Astrocyte of the cerebellum (primary cell): ENCODE measurements around the gene WNK4.

Source experiments
- DNase-seq: peaks from one replicate; pipeline ENCODE4 v3.0.0-alpha.2; 2011; ENCODE audit warnings: low read depth
- H3K4me3 ChIP-seq: 2 replicates; pipeline ENCODE4 v1.5.1; 2011; ENCODE audit warnings: mild to moderate bottlenecking, low read depth, low read length, moderate library complexity
- in situ Hi-C: cut with HindIII; loops from 2 replicates; pipeline ENCODE4 v1.10.0; 2017; ENCODE audit warnings: low sequenced_read_pairs
- TF ChIP-seq, protein P1 (sequence below): IDR thresholded peaks from 2 replicates; pipeline ENCODE4 v1.5.1; 2012; ENCODE audit warnings: low read length, low read depth, moderate library complexity, mild to moderate bottlenecking; ENCODE audit errors: missing control alignments

The WNK4 gene

DNA sequence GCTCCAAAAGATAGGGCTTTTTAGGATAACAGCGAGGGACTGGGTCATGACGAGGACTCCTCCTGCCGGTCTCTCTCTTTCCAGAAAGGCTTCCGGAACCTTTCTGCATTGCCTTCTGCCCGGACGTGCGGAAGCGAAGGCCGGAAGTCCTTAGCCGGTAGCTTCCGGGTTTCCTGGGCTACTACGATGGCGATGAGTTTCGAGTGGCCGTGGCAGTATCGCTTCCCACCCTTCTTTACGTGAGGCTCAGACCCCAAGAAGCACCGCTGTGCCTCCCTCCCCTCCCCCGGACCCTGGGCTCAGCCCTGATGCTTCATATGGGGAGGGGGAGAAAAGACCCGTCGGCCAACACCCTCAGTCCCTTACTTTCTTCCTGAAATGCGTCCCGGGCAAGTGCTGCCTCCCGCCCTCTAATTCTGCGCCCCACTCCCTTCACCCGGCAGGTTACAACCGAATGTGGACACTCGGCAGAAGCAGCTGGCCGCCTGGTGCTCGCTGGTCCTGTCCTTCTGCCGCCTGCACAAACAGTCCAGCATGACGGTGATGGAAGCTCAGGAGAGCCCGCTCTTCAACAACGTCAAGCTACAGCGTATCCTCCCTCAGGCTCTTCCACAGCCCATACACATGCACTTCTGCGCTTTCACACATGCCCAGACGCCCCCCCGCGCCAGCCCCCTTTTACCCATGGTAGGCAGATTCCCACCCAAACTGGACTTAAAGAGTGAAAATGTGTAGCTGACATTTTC, 6.9 kb upstream of the WNK4 start, which contains the start of gene VPS25:
Gene VPS25, plus strand, starts transcription at position 160 of the 746 bp plus-strand sequence. Its CDS starts 27 bp downstream, at position 187.
- TF ChIP-seq, protein P1, sequence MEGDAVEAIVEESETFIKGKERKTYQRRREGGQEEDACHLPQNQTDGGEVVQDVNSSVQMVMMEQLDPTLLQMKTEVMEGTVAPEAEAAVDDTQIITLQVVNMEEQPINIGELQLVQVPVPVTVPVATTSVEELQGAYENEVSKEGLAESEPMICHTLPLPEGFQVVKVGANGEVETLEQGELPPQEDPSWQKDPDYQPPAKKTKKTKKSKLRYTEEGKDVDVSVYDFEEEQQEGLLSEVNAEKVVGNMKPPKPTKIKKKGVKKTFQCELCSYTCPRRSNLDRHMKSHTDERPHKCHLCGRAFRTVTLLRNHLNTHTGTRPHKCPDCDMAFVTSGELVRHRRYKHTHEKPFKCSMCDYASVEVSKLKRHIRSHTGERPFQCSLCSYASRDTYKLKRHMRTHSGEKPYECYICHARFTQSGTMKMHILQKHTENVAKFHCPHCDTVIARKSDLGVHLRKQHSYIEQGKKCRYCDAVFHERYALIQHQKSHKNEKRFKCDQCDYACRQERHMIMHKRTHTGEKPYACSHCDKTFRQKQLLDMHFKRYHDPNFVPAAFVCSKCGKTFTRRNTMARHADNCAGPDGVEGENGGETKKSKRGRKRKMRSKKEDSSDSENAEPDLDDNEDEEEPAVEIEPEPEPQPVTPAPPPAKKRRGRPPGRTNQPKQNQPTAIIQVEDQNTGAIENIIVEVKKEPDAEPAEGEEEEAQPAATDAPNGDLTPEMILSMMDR = peak; percentile 35
- peak; percentile 43 for DNase-seq
- H3K4me3 ChIP-seq = peak within 1 kb of the TSS; percentile 94
- in situ Hi-C loops = no loop called here

DNA sequence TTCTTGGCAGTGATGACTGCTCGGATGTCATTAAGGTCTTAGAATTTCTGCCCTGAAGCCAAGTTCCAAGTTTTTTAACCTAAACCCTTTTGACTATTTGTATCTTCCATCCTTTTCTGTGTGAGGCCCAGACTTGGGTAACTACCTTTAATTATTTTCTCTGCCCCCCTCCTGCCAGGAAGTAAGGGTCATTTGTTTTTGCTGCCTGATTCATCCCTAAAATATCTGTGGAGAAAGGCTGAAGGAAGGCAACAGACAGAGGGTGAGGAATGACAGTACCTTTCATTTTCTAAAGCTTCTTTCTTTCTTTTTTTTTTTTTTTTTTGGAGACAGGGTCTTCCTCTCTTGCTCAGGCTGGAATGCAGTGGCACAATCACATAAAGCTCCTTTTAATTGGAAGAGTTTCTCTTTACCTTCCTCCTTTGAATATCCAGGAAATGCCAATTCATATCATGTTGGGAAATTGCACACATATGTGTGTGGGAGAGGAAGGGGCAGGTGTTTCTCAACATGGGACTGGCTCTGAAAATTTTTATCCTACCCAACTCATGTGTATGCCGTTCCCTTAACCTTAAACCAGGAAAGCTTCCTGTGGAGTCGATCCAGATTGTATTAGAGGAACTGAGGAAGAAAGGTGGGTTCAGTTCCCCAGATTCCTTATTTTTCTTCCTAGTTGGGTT, 6.2 kb upstream of the WNK4 start:
- in situ Hi-C loops = no loop called here
- TF ChIP-seq, protein P1 = no peak
- H3K4me3 ChIP-seq = peak overlapping the region; percentile 94
- DNase-seq = no peak

DNA sequence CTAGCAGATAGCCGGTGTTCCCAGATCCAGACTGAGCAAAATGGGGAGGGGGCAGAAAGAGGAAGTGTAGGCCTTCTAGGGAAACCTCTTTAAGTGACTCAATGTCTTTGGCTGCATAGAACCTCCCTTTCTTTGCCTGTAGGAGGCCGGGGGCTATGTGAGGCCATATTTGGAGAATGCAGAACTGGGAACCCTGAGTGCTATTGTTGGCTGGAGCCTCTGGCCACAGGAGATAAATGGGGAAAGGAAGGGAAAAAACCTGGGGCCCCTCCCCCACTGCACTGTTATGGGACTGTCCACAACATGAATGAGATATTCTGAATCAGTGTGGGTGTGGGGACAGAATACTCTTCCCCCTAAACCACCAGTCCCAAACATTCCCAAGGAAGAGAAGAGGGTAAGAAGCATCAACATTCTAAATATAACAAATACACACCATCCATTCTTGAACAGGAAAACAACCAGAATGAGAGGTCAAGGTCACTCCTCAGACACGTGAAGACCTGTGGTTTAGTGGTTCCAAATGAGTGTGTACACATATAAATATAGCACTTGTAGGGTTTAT, 4.8 kb upstream of the WNK4 start:
- in situ Hi-C loops = no loop called here
- no peak overlapping the region for H3K4me3 ChIP-seq
- DNase-seq = peak; percentile 43
- TF ChIP-seq, protein P1 = peak; percentile 40

DNA sequence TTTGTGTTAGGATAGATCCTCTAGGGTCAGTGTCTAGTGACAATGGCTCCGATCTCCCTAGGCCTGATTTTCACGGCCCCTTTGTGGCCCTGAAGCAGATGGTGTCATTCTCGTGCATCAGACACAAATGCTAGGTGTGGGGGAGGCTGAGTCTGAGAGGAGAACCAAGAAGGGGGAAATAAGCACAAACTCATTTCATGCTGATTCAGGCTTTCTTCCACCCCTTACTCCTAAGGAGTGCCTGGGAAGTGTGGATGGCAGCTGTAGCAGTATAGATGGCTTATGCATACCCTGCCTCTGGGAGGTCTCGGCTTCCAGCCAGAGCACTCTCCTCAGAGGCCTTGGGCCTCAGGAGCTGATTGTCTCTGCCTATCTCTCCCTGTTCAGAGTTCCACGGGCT, 1.8 kb upstream of the WNK4 start:
- TF ChIP-seq, protein P1 = no peak
- in situ Hi-C loops = no loop called here
- no peak for DNase-seq
- H3K4me3 ChIP-seq = no peak overlapping the region

DNA sequence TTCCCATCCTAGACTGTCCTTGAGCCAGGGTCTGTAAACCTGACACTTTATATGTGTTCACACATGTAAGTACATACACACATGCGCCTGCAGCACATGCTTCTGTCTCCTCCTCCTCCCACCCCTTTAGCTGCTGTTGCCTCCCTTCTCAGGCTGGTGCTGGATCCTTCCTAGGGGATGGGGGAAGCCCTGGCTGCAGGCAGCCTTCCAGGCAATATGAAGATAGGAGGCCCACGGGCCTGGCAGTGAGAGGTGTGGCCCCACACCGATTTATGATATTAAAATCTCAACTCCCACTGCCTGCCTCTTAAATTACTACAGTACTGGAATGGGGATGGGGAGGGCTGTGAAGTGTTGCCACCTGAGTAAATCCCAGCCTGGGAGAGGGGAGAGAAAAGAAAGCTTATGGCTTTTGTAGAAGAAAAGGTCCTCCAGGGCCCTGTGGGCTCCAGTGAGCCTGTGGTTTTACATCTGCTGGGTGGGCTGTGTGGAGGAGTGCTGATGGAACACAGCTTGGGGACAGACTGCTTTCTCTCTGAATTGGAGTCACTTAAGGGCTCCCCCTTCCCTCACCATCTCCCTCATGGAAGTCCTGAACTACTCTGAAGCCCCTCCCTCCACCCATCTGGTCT, 990 bp upstream of the WNK4 start:
- no peak for DNase-seq
- peak overlapping the region; percentile 63 for H3K4me3 ChIP-seq
- TF ChIP-seq, protein P1 = no peak
- in situ Hi-C loops = no loop called here
